Vagina (tissue), 2 donors: ENCODE measurements around the gene ZFP57.

ENCODE experiments used
- POLR2A ChIP-seq, 2 donors: fragments of 450-650 bp; IDR thresholded peaks; one replicate each; pipeline ENCODE4 v1.6.1; 2017; ENCODE audit warnings: antibody characterized with exemption in 2 of 2, mild to moderate bottlenecking in 2 of 2, moderate library complexity in 2 of 2
- POLR2AphosphoS5 ChIP-seq, 2 donors: sonication (generic); formaldehyde crosslinking; IDR thresholded peaks; one replicate each; pipeline ENCODE4 v1.9.0; 2017; ENCODE audit warnings: antibody characterized with exemption in 2 of 2, mild to moderate bottlenecking in 2 of 2, low read depth in 1 of 2; ENCODE audit not compliant: insufficient read depth in 1 of 2
- TF ChIP-seq, protein P1 (sequence below), 3 experiments: fragments of 450-650 bp in 2 of 3; fragments of 200-600 bp in 1 of 3; sonication (generic) in 1 of 3; IDR thresholded peaks; one replicate each; pipeline ENCODE4 v1.5.1; 2017 to 2019; ENCODE audit warnings: antibody characterized with exemption in 3 of 3, mild to moderate bottlenecking in 2 of 3, moderate library complexity in 2 of 3

DNA sequence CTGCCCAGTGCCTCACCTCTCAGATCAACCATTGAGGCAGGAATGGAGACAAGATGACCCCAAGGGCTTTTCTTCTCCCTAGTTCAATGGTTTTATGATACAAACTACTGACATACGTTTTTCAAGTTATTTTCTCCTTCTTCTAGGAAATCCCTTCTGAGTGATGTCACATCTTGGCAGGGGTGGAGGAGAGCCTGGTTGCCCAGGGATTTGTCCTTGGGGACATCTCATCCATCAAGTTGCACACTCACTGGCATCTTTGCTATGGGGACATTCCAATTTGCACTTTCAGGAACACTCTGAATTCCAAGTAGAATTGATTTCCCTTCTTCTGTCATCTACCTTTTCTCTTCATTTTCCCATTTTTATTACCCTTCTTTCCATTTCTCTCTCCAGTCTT, 9.9 kb downstream of the ZFP57 start:
- TF ChIP-seq POLR2A (IDR thresholded peaks at IDR 0.05) (no peak), POLR2AphosphoS5 (IDR thresholded peaks at IDR 0.05; ENCODE audit: insufficient read depth in 1 of 2, low read depth in 1 of 2) (no peak)
- TF ChIP-seq, protein P1, sequence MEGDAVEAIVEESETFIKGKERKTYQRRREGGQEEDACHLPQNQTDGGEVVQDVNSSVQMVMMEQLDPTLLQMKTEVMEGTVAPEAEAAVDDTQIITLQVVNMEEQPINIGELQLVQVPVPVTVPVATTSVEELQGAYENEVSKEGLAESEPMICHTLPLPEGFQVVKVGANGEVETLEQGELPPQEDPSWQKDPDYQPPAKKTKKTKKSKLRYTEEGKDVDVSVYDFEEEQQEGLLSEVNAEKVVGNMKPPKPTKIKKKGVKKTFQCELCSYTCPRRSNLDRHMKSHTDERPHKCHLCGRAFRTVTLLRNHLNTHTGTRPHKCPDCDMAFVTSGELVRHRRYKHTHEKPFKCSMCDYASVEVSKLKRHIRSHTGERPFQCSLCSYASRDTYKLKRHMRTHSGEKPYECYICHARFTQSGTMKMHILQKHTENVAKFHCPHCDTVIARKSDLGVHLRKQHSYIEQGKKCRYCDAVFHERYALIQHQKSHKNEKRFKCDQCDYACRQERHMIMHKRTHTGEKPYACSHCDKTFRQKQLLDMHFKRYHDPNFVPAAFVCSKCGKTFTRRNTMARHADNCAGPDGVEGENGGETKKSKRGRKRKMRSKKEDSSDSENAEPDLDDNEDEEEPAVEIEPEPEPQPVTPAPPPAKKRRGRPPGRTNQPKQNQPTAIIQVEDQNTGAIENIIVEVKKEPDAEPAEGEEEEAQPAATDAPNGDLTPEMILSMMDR (IDR thresholded peaks at IDR 0.05), result no peak
